HCT116 (cell line): ENCODE results near the gene TMEM135. TPM values are rescaled to one million over a fixed set of nuclear protein-coding genes. Genes with fewer than 3 reads are reported as not detected.

ENCODE experiments used
- ATAC-seq: fragments of 200-7000 bp; cut with Tn5 transposase; 2 replicates; pipeline ENCODE4 v1.9.1; 2020; ENCODE audit warnings: mild to moderate bottlenecking, moderate library complexity
- BruUV-seq: library from RNA; stranded (reverse); fragments of 400-500 nt; replicated peaks from 2 replicates; lab custom pipeline; 2021; lab: Mats Ljungman, UMichigan
- CTCF ChIA-PET: fragments of 300-600 bp; sonication (Branson Sonifier 250); formaldehyde crosslinking; loops from one replicate; lab custom pipeline; 2021; ENCODE audit warnings: antibody characterized with exemption; lab: Charles Lee
- POLR2A ChIA-PET: fragments of 300-600, 350-600 bp; sonication (Branson Sonifier 250); formaldehyde crosslinking; loops from one replicate; lab custom pipeline; 2021; ENCODE audit warnings: antibody characterized with exemption; lab: Charles Lee
- RAD21 ChIA-PET, 2 experiments: fragments of 300-600 bp; sonication (Branson Sonifier 250); formaldehyde crosslinking; loops; one replicate each; lab custom pipeline; 2023; ENCODE audit warnings: low total read pairs in 2 of 2; ENCODE audit not compliant: uncharacterized antibody in 2 of 2, unreplicated experiment in 2 of 2, low non-redundant PET in 1 of 2; lab: Charles Lee
- DNase-seq: peaks from one replicate; pipeline ENCODE4 v3.0.0-alpha.2; 2010; ENCODE audit warnings: low read depth, low spot score
- H2AFZ ChIP-seq: fragments of 200-600 bp; shearing (Covaris generic), sonication (generic); 2 replicates; pipeline ENCODE4 v1.6.1; 2017; ENCODE audit warnings: low read depth, mixed run types, mixed read lengths, antibody characterized with exemption, low read length; ENCODE audit not compliant: poor library complexity, severe bottlenecking
- H3K27ac ChIP-seq: 2 replicates; pipeline ENCODE4 v1.5.1; 2012; ENCODE audit warnings: low read depth, low read length
- H3K27me3 ChIP-seq: fragments of 200-600 bp; sonication (generic); 2 replicates; pipeline ENCODE4 v1.6.1; 2016; ENCODE audit warnings: mixed run types, low read length, mixed read lengths; ENCODE audit not compliant: insufficient read depth
- H3K36me3 ChIP-seq, 2 experiments: fragments of 200-500 bp in 1 of 2; fragments of 200-600 bp in 1 of 2; sonication (Bioruptor generic) in 1 of 2; sonication (generic) in 1 of 2; 2 replicates each; pipeline versions ENCODE4 v1.5.1 to v1.6.1; 2014 to 2016; ENCODE audit warnings: low read length in 2 of 2, inconsistent platforms in 1 of 2, mixed read lengths in 1 of 2, mixed run types in 1 of 2; ENCODE audit not compliant: insufficient read depth in 2 of 2, control insufficient read depth in 1 of 2
- H3K4me1 ChIP-seq, 2 experiments: fragments of 200-600 bp in 1 of 2; sonication (generic) in 1 of 2; 2 replicates each; pipeline versions ENCODE4 v1.5.1 to v1.6.1; 2012 to 2017; ENCODE audit warnings: low read length in 2 of 2, inconsistent platforms in 1 of 2, mild to moderate bottlenecking in 1 of 2, mixed read lengths in 1 of 2, mixed run types in 1 of 2, moderate library complexity in 1 of 2; ENCODE audit not compliant: insufficient read depth in 2 of 2, control insufficient read depth in 1 of 2
- H3K4me2 ChIP-seq: fragments of 200-600 bp; sonication (generic); 2 replicates; pipeline ENCODE4 v1.6.1; 2017; ENCODE audit warnings: mixed run types, low read length, mixed read lengths
- H3K4me3 ChIP-seq, 2 experiments: fragments of 200-600 bp in 1 of 2; sonication (generic) in 1 of 2; replicated peaks in 1 of 2; 2 replicates each; pipeline ENCODE4 v1.5.1; 2011 to 2016; ENCODE audit warnings: low read length in 2 of 2, control low read depth in 1 of 2, low read depth in 1 of 2, mild to moderate bottlenecking in 1 of 2, mixed read lengths in 1 of 2, mixed run types in 1 of 2
- H3K79me2 ChIP-seq: fragments of 200-600 bp; sonication (generic); 2 replicates; pipeline ENCODE4 v1.6.1; 2017; ENCODE audit warnings: mild to moderate bottlenecking, mixed run types, low read length, moderate library complexity, mixed read lengths; ENCODE audit not compliant: insufficient read depth
- H3K9ac ChIP-seq: fragments of 200-600 bp; sonication (generic); 2 replicates; pipeline ENCODE4 v1.6.1; 2016; ENCODE audit warnings: low read length, mixed read lengths
- H3K9me2 ChIP-seq: fragments of 200-600 bp; sonication (generic), shearing (Covaris generic); 2 replicates; pipeline ENCODE4 v1.6.1; 2017; ENCODE audit warnings: mixed run types, mild to moderate bottlenecking, moderate library complexity; ENCODE audit not compliant: insufficient read depth
- H3K9me3 ChIP-seq, 2 experiments: fragments of 200-500 bp in 1 of 2; fragments of 200-600 bp in 1 of 2; sonication (Bioruptor generic) in 1 of 2; sonication (generic) in 1 of 2; 2 replicates each; pipeline ENCODE4 v1.6.1; 2014 to 2017; ENCODE audit warnings: low read length in 2 of 2, mixed read lengths in 2 of 2, inconsistent platforms in 1 of 2, low read depth in 1 of 2, mild to moderate bottlenecking in 1 of 2, mixed run types in 1 of 2, moderate library complexity in 1 of 2; ENCODE audit not compliant: control insufficient read depth in 1 of 2, insufficient read depth in 1 of 2
- H4K20me1 ChIP-seq: fragments of 200-600 bp; sonication (generic), shearing (Covaris generic); 2 replicates; pipeline ENCODE4 v1.6.1; 2017; ENCODE audit warnings: mixed run types, mild to moderate bottlenecking, moderate library complexity; ENCODE audit not compliant: insufficient read depth
- ELF1 ChIP-seq: IDR thresholded peaks from 2 replicates; pipeline ENCODE4 v1.6.1; 2012; ENCODE audit warnings: low read depth, borderline replicate concordance
- EZH2 ChIP-seq: fragments of 200-600 bp; sonication (generic); IDR thresholded peaks from 2 replicates; pipeline ENCODE4 v1.6.1; 2017; ENCODE audit warnings: antibody characterized with exemption, mixed run types
- EZH2phosphoT487 ChIP-seq: fragments of 200-600 bp; IDR thresholded peaks from 2 replicates; pipeline ENCODE4 v1.6.1; 2018; ENCODE audit warnings: antibody characterized with exemption, borderline replicate concordance
- FOSL1 ChIP-seq: IDR thresholded peaks from 2 replicates; pipeline ENCODE4 v1.6.1; 2012; ENCODE audit warnings: low read depth
- JUND ChIP-seq: IDR thresholded peaks from 2 replicates; pipeline ENCODE4 v1.6.1; 2012
- POLR2A ChIP-seq: IDR thresholded peaks from 2 replicates; pipeline ENCODE4 v1.7.0; 2011; ENCODE audit warnings: borderline replicate concordance; ENCODE audit not compliant: insufficient read depth, insufficient read length; ENCODE audit errors: extremely low read depth
- RAD21 ChIP-seq: IDR thresholded peaks from 2 replicates; pipeline ENCODE4 v1.6.1; 2012; ENCODE audit warnings: low read depth, mild to moderate bottlenecking
- YY1 ChIP-seq: IDR thresholded peaks from 2 replicates; pipeline ENCODE4 v1.6.1; 2011; ENCODE audit warnings: low read length, low read depth, moderate library complexity, mild to moderate bottlenecking; ENCODE audit not compliant: insufficient replicate concordance; ENCODE audit errors: extremely low read depth
- intact Hi-C: fragments of 100-400 bp; cut with micrococcal nuclease; formaldehyde crosslinking; loops from 2 replicates; pipeline ENCODE4 v1.10.0; 2022
- total RNA-seq: library from RNA; stranded (reverse); gene quantifications from one replicate; pipeline ENCODE4 v1.2.1, GENCODE V29; 2021; ENCODE audit not compliant: unreplicated experiment
- TF ChIP-seq, protein P1 (sequence below), 3 experiments: fragments of 200-600 bp in 1 of 3; sonication (generic) in 1 of 3; IDR thresholded peaks in 2 of 3; conservative IDR thresholded peaks in 1 of 3; 2 replicates each; pipeline ENCODE4 v1.5.1; 2012 to 2017; ENCODE audit warnings: low read depth in 2 of 3, low read length in 2 of 3, antibody characterized with exemption in 1 of 3, borderline replicate concordance in 1 of 3, control low read depth in 1 of 3, mild to moderate bottlenecking in 1 of 3, mixed read lengths in 1 of 3, mixed run types in 1 of 3, moderate library complexity in 1 of 3; ENCODE audit not compliant: insufficient read depth in 1 of 3
- TF ChIP-seq, protein P2 (sequence below): IDR thresholded peaks from 2 replicates; pipeline ENCODE4 v1.6.1; 2012
- TF ChIP-seq, protein P3 (sequence below): IDR thresholded peaks from 2 replicates; pipeline ENCODE4 v1.6.1; 2011; ENCODE audit warnings: mild to moderate bottlenecking, low read length, moderate library complexity; ENCODE audit not compliant: insufficient replicate concordance; ENCODE audit errors: extremely low read depth

The TMEM135 gene
- total RNA-seq, 1 experiment from 2014 or later = 50.6 TPM

DNA sequence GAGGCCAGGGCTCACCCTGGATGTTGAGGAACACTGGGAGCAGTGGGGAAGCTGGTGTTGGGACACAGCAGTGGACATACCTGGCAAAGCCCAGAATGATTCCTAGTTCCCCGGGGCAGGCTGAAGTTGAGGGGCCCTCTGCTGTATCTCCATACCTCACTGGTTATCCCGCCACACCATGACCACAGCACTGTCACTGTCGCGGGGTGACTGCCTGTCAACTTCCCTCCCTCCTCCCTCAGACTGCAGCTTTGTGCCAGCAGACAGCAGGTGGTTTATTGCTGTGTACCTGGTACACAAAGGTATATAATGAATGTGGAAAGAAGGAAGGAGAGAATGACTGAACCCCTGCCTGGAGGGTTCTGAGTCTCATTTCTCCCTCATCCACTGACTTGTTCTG lies 318.7 kb downstream of the TMEM135 start:
- H3K79me2 ChIP-seq = no peaks in the 10 kb centered on the region
- CTCF ChIA-PET = interaction anchor here (1.9 kb wide), 1 partner anchor 65 kb away, joined by 5 read pairs; no protein-coding TSS in a partner anchor
- RAD21 ChIA-PET = no interaction called here
- no peaks in the 10 kb centered on the region for H3K9me2 ChIP-seq
- intact Hi-C loops = loop anchor here (10.0 kb wide), 1 partner anchor 368 kb away; no protein-coding TSS in a partner anchor
- no TSS peak for BruUV-seq
- H4K20me1 ChIP-seq = no peaks in the 10 kb centered on the region
- TF ChIP-seq ELF1 = no peak
- TF ChIP-seq RAD21 = no peak
- ATAC-seq = no peak
- H3K9me3 ChIP-seq = no peaks in the 10 kb centered on the region
- POLR2A ChIA-PET = no interaction called here
- no peak overlapping the region for H3K27ac ChIP-seq
- H2AFZ ChIP-seq = no peak overlapping the region
- no peak overlapping the region for H3K9ac ChIP-seq
- H3K4me3 ChIP-seq = no peak overlapping the region
- H3K27me3 ChIP-seq = no peaks in the 10 kb centered on the region
- H3K36me3 ChIP-seq = no peaks in the 10 kb centered on the region
- no peak overlapping the region for H3K4me2 ChIP-seq
- no peak for DNase-seq
- peaks cover 0 to 7% of the 10 kb centered on the region in 2 experiments; a peak in 1 of 4 replicates for H3K4me1 ChIP-seq

DNA sequence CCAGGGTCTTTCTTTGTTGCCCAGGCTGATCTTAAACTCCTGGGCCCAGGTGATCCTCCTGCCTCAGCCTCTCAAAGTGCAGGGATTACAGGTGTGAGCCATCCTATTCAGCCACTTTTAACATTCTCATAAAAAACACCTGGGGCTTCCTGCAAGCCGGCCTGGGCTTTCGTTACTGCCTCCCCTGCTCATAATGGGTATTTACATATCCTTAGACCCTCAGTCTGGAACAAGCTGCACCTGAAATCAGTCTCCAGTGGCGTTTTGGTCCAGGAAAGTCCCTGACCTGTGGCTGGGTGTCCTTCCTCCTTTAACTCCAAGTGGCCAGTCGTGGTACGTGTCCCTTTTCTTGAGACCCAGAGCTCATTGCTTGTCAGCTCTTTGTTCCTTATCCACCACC lies 320.7 kb downstream of the TMEM135 start:
- Histone ChIP-seq H3K4me3 (no peak overlapping the region), H4K20me1 (no peaks in the 10 kb centered on the region), H3K9me3 (no peaks in the 10 kb centered on the region), H3K27ac (no peak overlapping the region), H3K9ac (no peak overlapping the region), H3K4me1 (no peaks in the 10 kb centered on the region), H3K36me3 (no peaks in the 10 kb centered on the region), H3K9me2 (no peaks in the 10 kb centered on the region), H3K4me2 (no peak overlapping the region), H3K27me3 (no peaks in the 10 kb centered on the region), H2AFZ (no peak overlapping the region), H3K79me2 (no peaks in the 10 kb centered on the region)
- CTCF ChIA-PET = no interaction called here
- TF ChIP-seq JUND = no peak
- no peak for TF ChIP-seq YY1
- TF ChIP-seq, protein P1, sequence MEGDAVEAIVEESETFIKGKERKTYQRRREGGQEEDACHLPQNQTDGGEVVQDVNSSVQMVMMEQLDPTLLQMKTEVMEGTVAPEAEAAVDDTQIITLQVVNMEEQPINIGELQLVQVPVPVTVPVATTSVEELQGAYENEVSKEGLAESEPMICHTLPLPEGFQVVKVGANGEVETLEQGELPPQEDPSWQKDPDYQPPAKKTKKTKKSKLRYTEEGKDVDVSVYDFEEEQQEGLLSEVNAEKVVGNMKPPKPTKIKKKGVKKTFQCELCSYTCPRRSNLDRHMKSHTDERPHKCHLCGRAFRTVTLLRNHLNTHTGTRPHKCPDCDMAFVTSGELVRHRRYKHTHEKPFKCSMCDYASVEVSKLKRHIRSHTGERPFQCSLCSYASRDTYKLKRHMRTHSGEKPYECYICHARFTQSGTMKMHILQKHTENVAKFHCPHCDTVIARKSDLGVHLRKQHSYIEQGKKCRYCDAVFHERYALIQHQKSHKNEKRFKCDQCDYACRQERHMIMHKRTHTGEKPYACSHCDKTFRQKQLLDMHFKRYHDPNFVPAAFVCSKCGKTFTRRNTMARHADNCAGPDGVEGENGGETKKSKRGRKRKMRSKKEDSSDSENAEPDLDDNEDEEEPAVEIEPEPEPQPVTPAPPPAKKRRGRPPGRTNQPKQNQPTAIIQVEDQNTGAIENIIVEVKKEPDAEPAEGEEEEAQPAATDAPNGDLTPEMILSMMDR (IDR thresholded peaks at IDR 0.05 in 2 of 3, conservative IDR thresholded peaks at IDR 0.05 in 1 of 3; ENCODE audit: borderline replicate concordance in 1 of 3, insufficient read depth in 1 of 3, low read depth in 2 of 3, low read length in 2 of 3) = no peak
- TF ChIP-seq, protein P2, sequence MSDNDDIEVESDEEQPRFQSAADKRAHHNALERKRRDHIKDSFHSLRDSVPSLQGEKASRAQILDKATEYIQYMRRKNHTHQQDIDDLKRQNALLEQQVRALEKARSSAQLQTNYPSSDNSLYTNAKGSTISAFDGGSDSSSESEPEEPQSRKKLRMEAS = no peak
- TF ChIP-seq RAD21 = no peak
- no peak for TF ChIP-seq EZH2phosphoT487
- TF ChIP-seq POLR2A = no peak
- TF ChIP-seq FOSL1 = no peak
- TF ChIP-seq, protein P3, sequence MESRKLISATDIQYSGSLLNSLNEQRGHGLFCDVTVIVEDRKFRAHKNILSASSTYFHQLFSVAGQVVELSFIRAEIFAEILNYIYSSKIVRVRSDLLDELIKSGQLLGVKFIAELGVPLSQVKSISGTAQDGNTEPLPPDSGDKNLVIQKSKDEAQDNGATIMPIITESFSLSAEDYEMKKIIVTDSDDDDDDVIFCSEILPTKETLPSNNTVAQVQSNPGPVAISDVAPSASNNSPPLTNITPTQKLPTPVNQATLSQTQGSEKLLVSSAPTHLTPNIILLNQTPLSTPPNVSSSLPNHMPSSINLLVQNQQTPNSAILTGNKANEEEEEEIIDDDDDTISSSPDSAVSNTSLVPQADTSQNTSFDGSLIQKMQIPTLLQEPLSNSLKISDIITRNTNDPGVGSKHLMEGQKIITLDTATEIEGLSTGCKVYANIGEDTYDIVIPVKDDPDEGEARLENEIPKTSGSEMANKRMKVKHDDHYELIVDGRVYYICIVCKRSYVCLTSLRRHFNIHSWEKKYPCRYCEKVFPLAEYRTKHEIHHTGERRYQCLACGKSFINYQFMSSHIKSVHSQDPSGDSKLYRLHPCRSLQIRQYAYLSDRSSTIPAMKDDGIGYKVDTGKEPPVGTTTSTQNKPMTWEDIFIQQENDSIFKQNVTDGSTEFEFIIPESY = no peak
- no peak for TF ChIP-seq EZH2
- DNase-seq (no peak), ATAC-seq (no peak)
- POLR2A ChIA-PET = no interaction called here
- no TSS peak for BruUV-seq
- RAD21 ChIA-PET = no interaction called here
- intact Hi-C loops = loop anchor here (10.0 kb wide), 1 partner anchor 366 kb away; no protein-coding TSS in a partner anchor
